GM19324 (cell line): ENCODE data around the gene ANKS1B.
"Not testable (repeated sequence)": the region's sequence is repeated elsewhere in the genome, so short reads cannot be mapped to it uniquely, and the experiment has no call there.

Experiments used
- ATAC-seq: cut with Tn5 transposase; IDR thresholded peaks from one replicate; pipeline ENCODE4 v1.9.1; 2021; ENCODE audit warnings: mild to moderate bottlenecking, moderate library complexity; ENCODE audit not compliant: unreplicated experiment, low FRiP score

The ANKS1B gene

DNA sequence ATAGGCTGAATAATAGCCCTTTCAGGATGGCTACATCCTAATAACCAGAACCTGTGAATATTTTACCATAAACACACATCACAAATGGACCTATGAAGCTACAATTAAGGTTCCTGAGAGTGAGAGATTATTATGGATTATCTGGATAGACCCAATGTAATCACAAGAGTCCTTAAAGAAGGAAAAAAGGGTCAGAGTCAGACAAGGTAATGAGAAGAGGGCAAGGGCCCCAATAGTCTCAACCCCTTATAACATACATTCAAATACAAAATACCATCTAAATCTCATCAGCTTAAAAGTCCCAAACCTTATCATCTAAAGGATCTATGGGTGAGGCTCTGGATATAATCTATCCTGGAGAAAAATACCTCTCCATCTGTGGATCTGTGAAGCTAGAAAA, 272.5 kb downstream of the ANKS1B start:
- no peak for ATAC-seq

DNA sequence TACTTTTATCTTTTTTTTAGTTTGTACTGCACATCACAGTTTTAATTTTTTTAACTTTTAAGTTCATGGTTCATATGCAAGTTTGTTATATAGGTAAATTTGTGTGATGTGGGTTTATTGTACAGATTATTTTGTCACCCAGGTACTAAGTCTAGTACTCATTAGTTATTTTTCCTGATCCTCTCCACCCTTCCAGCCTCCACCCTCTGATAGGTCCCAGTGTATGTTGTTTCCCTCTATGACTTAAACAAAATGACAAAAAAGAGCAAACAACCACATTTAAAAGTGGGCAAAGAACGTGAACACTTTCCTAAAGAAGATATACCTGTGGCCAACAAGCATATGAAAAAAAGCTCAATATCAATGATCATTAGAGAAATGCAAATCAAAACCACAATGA, 273.5 kb downstream of the ANKS1B start:
- no peak for ATAC-seq

DNA sequence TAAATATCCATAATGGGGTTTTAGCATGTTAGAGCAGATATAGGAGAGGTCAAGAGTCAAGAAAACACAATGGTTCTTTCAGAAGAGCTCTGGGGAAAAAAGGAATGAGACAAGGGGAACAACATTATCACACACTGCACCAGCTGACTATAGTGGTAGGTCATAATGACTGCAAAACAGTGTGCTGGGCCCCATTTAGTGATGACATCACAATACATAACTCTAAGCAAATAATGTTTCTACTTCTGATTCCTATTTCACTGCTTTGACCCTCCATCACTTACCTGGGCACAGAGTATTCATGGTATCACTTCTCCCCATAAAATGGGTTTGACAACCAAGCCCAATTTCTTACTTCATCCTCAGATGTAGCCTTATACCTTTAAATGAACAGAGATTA, 275.1 kb downstream of the ANKS1B start:
- ATAC-seq: no peak

DNA sequence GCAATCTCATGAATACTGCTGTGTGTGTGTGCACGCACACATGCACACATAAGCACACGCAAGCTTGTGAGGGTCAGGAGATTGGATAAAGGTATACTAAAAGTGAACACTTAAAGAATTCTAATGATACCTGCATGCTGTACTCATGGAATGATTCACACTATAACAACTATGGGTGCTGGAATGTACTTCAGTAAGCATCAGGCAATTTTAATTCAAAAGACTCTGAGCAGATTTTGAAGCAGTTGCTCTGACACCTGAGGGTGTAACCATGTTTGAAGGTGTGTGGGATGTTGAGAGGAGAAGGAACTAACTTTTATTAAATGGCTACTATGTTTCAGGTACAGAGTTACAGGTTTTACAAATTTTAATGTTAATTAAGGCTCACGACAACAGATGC, 275.6 kb downstream of the ANKS1B start:
- ATAC-seq: no peak

DNA sequence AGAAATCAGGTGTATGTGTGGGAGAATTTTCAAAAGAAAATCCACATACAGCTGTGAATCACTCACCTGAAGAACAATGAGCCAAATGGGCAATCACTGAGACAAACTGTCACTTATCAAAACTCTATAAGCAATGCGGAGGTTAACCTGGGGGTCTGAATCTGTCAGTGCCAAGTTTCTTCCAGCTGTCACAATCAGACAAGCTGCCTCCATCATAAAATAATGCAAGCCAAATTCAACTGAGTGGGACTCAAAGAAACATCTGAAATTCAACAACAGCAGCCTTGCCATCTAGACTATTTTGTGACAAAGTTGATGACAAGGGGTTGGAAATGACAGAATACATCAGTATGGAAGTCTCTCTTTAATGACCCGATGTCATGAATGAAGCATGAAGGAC, 276.9 kb downstream of the ANKS1B start:
- ATAC-seq: no peak

DNA sequence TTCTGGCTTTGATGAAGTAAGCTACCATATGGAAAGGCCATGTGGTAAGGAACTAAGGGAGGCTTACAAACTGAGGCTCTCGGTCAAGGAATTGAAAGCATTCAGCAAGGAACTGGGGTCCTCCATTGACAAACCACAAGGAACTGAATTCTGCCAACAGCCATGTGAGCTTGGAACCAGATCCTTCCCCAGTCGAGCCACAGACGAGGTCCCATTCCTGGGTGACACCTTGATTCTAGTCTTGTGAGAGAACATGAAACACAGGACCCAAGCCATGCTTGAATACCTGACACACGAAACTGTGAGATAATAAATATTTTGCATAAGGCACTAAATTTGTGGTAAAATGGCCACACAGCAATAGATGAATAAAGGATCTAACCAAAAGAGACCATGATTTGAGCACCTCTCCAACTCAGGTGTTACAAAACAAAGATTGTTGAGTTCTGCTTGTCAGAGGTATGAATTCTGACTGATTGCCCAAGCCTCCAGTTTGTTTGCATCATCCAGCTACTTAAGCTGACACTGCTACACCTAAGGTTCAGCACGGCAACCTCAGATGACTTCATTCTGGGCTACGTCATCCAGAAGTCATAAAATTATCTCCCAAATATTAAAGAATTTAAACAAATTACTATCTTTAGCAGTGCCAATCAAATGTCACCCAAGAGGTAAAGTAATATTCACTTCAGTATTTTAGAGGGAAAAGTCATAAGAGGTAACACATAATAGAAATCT, 277.8 kb downstream of the ANKS1B start:
- no peak for ATAC-seq

DNA sequence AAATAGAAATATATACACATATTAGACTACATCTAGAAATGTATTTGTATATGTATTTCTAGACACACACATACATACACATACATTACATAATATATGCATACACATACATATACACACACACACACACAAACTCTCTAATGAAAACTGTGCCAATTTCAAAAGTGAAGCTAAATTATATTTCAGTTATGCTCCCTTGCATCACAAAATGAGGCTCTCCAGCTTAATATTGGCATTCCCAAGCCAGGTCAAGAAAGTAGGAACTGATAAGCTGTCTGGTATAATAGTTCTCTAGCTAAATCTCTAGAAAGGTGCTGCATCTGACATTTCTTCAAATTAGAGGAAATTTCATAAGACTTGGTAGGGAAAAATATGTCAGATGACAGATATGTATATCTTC, 280.3 kb downstream of the ANKS1B start:
- ATAC-seq: no peak

DNA sequence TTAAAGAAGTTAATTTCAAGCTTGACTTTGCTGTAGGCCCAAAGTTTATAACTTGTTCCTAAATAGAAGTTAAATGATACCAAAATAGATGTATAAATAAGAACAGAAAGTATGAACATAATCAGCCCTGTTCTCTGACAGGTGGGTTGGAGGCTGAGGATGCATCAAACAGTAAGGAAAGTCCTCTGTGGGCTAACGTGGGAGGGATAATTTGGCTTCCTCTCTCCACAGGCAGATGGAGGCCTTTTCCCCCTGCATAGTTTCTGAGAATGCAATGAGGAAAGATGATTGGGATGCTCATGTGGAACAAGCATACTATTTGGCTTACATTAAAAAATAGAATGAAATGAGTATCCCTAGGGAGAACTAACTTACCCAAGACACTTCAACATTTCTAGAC, 280.7 kb downstream of the ANKS1B start:
- ATAC-seq: no peak

DNA sequence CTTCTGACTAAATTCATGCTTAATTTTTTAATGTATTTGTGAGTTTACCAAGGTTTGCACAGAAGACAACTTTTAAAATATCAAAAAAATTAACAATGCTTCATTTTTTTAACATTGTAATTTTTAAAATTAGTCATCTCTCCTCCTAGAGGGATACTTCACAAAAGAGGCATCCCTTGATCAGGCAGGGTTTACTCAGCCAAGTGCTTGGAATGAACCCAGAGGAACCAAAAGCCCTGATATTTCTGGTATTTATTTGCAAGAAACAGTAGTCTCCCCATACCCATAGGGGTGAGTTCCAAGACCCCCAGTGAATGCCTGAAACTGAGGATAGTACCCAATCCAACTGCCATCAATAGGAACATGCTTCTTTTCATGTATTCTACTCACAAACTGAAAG, 284.7 kb downstream of the ANKS1B start:
- ATAC-seq: no peak

DNA sequence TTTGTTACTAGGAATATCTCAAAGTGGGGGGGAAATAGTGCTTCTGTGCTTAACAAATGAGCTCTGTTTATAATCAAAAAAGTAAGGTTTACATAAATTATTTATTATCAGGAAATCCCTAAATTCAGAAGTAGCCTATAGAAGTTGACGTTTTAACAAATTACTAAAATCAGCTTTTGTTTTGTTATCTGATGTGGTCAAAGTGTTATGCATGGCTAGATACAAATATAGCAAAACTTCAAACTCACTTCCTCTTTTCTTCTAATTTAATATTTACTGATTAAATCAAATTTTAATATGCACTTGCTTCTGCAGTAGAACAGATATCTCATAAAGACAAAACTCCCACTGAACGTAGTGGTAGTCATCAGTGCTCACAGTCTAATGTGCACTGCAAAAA, 289.7 kb downstream of the ANKS1B start:
- no peak for ATAC-seq

DNA sequence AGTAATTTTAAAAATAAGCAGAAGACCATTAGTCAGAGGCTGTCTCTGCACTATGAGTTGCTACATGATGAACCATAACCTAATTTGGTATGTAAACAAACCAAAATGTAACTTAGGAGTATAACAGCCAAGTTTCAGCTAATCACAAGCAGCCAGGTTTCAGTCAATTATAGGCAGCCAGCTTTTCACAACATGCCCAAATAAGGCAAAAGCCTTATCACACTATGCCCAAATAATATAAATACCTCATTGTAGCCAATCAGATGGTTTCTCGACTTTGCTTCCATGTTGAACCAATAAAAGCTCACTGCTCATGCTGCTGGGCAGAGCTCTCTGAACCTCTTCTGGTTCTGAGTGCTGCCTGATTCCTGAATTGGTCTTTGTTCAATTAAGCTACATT, 298.6 kb downstream of the ANKS1B start:
- no peak for ATAC-seq

DNA sequence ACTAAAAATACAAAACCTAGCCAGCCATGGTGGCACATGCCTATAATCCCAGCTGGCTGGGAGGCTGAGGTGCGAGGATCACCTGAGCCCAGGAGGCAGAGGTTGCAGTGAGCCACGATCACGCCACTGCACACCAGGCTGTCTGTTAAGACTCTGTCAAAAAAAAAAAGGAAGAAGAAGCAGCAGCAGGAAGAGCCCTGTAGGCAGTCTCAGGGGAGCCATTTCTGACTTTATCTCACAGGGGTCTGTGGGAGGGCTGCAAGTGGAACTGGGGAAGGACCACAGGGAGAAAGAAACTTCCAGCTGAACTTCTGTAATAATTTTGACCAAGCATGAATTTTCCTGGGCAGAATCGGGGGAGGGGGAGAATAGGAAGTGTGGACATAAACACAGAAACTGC, 304.5 kb downstream of the ANKS1B start:
- no peak for ATAC-seq

DNA sequence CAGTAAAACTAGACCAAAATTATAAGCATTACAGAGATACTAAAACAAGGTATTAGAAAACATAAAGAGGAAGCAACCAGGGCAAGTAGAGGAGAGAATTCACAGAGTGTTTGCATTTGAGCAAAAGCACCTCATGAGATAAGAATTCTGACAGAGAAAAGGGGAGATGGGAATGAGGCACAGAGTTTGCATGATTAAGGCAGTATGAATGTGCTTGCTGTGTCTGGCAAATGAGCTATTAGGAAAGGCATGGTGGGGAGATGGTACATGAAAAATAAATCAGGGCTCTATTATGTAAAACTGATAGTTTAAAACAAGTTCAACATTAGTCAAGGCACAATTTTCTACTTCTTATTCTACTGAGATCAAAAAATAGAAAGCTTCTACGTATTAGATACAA, 314.1 kb downstream of the ANKS1B start:
- no peak for ATAC-seq

DNA sequence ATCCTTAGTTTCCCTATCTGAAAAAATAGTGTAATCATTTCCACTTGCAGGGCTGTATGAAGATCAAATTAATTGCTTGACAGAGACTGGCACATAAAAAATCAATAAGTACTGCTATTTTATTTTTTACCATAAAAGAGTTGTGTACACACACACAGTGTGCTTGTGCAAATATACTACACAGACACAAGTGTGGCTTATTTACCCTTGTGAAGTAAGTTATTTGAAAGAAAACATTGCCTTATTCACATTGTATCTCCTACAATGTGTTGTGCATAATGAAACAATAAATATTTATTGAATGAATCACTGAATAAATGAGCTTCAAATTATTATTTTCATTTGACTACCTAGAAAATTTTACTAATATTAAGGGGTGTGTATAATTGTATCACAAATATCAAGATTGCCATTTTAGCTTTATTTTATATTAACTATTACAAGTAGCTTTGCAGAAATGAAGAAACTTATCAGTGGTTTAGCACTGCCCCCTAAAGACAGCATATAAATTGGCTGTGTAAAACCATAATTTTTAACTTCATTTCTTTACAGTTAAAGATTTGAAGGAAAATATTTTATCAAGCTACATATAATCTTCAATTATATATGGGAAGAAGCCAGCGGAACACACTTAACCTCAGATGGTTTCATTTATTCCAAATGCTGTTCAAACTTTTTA, 325.9 kb downstream of the ANKS1B start:
- ATAC-seq: no peak

DNA sequence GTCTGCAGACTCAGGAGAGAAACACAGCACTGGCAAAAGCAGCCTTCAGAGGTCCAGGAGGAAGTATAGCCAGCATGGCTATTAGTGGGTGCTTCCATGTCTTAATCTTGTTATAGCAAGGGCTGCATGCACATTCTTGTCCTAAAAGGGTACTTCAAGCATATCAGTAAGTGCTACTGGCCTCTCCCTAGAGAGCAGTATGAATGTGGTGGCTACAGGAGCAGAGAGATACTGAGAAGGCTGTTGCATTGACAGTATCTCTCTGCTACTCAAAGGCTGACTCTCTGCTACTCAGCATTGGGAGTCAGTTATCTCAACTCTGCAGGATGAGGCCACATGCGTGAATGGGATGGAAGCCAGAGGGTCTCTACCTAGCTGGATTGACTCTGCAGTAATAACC, 335.2 kb downstream of the ANKS1B start:
- no peak for ATAC-seq

DNA sequence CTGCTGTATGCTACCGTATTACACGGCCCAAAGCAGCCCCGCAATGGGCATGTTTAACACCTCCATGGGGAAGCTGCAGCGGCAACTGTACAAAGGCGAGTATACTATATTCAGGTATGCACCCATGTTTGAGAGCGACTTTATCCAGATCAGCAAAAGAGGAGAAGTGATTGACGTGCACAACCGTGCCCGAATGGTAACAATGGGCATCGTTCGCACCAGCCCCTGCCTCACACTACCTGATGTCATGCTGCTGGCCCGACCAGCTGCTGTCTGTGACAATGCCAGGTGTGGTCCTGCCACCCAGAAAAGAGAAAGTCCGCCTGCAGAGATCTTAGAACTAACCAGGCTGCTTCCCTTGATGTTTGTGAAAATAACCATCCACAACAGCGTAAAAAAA, 336.6 kb downstream of the ANKS1B start:
- ATAC-seq: no peak

DNA sequence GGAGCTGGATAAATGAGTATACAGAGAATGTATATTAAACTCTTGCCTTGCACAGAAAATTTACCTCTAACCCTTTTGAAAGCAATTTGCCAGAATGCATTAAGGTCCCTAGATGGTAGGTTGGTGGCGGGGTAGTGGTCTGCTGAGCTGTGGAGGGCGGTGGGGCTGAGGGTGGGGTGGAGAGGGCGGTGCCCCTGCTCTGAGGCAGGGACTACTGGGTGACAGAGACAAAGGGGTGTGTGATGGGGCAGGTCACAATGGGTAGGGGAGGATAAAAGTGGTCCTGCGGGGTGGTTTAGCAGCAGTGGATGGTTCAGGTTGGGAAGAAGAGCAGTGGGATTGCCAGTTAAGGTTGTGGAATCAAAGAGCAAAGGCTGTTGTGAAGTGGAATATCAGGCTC, 337.3 kb downstream of the ANKS1B start, which contains the start of gene GARIN6:
TSS of gene GARIN6 (plus strand) at position 301 of the 400 bp plus-strand sequence. CDS start 422 bp downstream, outside the sequence.
- ATAC-seq: no peak

DNA sequence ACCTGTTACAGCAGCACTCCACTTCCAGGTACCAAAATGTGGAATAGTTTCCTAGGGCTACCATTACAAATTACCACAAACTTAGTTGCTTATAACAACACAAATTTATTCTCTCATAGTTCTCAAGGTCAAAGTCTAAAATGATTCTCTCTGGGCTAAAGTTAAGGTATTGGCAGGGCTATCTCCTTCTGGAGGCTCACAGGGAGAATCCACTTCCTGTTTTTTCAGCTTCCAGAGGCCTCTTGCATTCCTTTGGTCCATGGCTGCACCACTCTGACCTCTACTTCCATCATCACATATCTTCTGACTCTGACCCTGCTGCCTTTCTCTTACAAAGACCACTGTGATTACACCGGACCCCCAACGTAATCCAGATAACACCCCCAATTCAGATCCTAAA, 340.1 kb downstream of the ANKS1B start:
- ATAC-seq: no peak

DNA sequence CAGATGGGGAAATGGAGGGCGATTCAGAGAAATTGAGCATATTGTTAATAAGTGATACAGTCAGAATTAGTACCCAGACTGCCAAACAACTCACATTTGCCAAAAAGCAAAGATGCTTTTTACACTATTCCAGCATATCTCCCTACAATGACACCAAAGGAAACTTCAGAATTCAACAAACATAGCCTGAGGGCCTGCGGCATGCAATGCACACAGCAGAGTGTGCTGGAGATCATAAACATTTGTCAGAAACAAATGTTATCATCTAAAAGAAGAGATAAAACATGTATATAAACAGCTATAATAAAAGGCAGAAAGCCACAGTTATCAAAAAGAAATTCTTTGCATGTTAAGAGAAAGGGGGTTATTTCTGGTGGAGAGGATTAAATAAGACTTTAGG, 357.3 kb downstream of the ANKS1B start:
- ATAC-seq: no peak

DNA sequence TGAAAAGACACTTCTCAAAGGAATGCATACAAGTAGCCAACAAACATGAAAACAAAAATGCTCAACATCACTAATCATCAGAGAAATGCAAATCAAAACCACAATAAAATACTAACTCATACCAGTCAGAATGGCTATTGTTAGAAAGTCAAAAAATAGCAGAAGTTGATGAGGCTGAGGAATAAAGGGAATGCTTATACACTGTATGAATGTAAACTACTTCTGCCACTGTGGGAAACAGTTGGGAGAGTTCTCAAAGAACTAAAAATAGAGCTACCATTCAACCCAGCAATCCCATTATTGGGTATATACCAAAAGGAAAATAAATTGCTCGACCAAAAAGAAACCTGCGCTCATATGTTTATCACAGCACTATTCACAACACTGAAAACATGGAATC, 360.1 kb downstream of the ANKS1B start:
- ATAC-seq: not testable (repeated sequence)

DNA sequence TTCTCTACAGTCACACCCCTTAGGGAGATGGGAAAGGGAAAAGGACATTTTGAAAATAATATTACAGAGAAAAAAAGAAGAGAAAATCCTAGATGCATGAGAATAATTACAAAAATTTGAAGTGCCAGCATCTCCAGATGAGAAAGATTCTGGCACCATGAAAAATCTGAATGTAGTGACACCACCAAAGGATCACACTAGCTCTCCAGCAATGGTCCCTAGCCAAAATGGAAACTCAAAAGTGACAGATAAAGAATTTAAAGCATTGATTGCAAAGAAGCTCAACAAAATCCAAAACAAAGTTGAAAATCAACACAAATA, 364.6 kb downstream of the ANKS1B start:
- ATAC-seq: no peak

DNA sequence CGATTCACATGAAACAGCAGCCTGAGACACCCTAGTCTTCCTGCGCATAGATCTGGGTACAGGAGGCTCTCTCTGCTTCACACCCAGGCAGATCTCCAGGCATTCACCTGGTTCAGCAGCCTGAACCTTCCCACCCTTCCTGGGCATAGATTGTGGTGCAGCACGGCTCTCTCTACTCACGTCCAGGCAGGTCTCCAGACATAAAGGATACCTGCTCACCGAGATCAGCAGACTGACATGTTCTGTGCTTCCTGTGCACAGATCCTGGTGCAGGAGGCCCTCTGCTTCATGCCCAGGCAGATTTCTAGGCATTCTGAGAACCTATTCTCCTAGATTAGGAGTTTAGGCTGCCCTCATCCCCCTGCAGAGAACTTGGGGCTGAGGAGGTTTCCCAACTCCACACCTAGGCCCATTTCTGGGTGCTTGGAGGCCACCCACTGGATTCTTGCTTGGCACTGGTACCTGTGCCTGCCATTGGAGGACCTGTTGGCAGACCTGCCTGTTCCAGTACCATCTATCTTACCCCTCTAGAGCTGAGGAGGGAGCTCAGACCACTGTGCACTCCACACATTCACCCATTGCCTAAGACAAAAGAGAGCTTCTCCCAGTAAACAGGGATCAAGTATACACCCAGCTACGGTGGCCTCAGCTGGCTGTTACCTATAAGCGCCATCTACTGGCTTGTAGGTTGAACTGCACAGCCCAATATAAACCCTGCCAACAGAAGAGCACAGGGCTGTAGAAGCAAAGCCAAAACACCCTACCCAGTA, 365.2 kb downstream of the ANKS1B start:
- ATAC-seq: no peak
